Neural crest cell (in vitro differentiated cells): Measurements from ENCODE around the gene FUT8. TPM values are rescaled to one million over a fixed set of nuclear protein-coding genes. Genes with fewer than 3 reads are reported as not detected.

Source experiments
- DNase-seq: peaks from one replicate; pipeline ENCODE4 v3.0.0; 2021; ENCODE audit warnings: low read depth, mixed read lengths, low spot score
- H3K27ac Mint-ChIP-seq: one replicate; pipeline ENCODE4 v1.8.0; 2021; ENCODE audit warnings: mild to moderate bottlenecking, mixed read lengths; ENCODE audit not compliant: unreplicated experiment
- H3K27me3 Mint-ChIP-seq: 2 replicates; pipeline ENCODE4 v1.8.0; 2021; ENCODE audit warnings: low read depth, mild to moderate bottlenecking, mixed read lengths
- H3K36me3 Mint-ChIP-seq: 2 replicates; pipeline ENCODE4 v1.8.0; 2021; ENCODE audit warnings: low read depth, mild to moderate bottlenecking, mixed read lengths
- H3K4me1 Mint-ChIP-seq: 2 replicates; pipeline ENCODE4 v1.8.0; 2021; ENCODE audit warnings: mixed read lengths
- H3K4me3 Mint-ChIP-seq: one replicate; pipeline ENCODE4 v1.8.0; 2021; ENCODE audit warnings: mild to moderate bottlenecking, mixed read lengths
- H3K9me3 Mint-ChIP-seq: 2 replicates; pipeline ENCODE4 v1.8.0; 2021; ENCODE audit warnings: mixed read lengths
- total RNA-seq: library from RNA; stranded (reverse); gene quantifications from 2 replicates; pipeline ENCODE4 v1.2.1, GENCODE V29; 2021
- TF ChIP-seq, protein P1 (sequence below): fragments of 200-600 bp; sonication (generic); conservative IDR thresholded peaks from 2 replicates; pipeline ENCODE4 v1.5.0; 2021; ENCODE audit warnings: antibody characterized with exemption, mild to moderate bottlenecking

The FUT8 gene
- total RNA-seq, 1 donor from 2014 or later = 67.2 TPM

- peak overlapping the region; percentile 65 for H3K27ac Mint-ChIP-seq
- no peak for DNase-seq
- no peaks in the 10 kb centered on the region for H3K27me3 Mint-ChIP-seq
- no peak overlapping the region for H3K4me3 Mint-ChIP-seq
- no peaks in the 10 kb centered on the region for H3K9me3 Mint-ChIP-seq
- H3K36me3 Mint-ChIP-seq = peaks cover 6% of the 10 kb centered on the region
- TF ChIP-seq, protein P1, sequence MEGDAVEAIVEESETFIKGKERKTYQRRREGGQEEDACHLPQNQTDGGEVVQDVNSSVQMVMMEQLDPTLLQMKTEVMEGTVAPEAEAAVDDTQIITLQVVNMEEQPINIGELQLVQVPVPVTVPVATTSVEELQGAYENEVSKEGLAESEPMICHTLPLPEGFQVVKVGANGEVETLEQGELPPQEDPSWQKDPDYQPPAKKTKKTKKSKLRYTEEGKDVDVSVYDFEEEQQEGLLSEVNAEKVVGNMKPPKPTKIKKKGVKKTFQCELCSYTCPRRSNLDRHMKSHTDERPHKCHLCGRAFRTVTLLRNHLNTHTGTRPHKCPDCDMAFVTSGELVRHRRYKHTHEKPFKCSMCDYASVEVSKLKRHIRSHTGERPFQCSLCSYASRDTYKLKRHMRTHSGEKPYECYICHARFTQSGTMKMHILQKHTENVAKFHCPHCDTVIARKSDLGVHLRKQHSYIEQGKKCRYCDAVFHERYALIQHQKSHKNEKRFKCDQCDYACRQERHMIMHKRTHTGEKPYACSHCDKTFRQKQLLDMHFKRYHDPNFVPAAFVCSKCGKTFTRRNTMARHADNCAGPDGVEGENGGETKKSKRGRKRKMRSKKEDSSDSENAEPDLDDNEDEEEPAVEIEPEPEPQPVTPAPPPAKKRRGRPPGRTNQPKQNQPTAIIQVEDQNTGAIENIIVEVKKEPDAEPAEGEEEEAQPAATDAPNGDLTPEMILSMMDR = no peak
- H3K4me1 Mint-ChIP-seq = peaks cover 41% of the 10 kb centered on the region
Measured at GRCh38 chr14:65476273-65476941, 63.9 kb downstream of the FUT8 start.

GRCh38 chr14:65476942-65477318 is 64.4 kb downstream of the FUT8 start:
- H3K27me3 Mint-ChIP-seq = no peaks in the 10 kb centered on the region
- TF ChIP-seq, protein P1 = no peak
- H3K9me3 Mint-ChIP-seq = no peaks in the 10 kb centered on the region
- H3K27ac Mint-ChIP-seq = no peak overlapping the region
- H3K4me1 Mint-ChIP-seq = peaks cover 36% of the 10 kb centered on the region
- H3K36me3 Mint-ChIP-seq = peaks cover 6% of the 10 kb centered on the region
- DNase-seq = no peak
- H3K4me3 Mint-ChIP-seq = no peak overlapping the region

DNA sequence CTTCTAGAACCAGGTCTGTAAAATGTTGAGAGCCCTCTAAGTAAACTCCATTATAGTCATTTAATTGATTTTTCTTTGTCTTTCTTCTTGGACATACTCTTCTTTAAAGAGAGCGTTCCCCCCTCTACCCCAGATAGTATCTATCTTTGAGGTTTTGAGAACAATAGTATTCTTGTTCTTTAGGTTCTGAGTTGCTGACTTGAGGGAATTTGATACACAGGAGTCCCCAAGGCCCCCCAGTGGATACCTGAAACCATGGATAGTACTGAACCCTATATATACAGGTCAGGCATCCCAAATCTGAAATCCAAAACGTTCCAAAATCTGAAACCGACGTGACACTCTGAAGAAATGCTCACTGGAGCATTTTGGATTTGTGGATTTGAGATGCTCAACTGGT is 65.5 kb downstream of the FUT8 start:
- H3K4me3 Mint-ChIP-seq = no peak overlapping the region
- TF ChIP-seq, protein P1 = no peak
- H3K27ac Mint-ChIP-seq = no peak overlapping the region
- no peaks in the 10 kb centered on the region for H3K27me3 Mint-ChIP-seq
- peaks cover 6% of the 10 kb centered on the region for H3K36me3 Mint-ChIP-seq
- DNase-seq = no peak
- H3K9me3 Mint-ChIP-seq = no peaks in the 10 kb centered on the region
- H3K4me1 Mint-ChIP-seq = peaks cover 39% of the 10 kb centered on the region

DNA sequence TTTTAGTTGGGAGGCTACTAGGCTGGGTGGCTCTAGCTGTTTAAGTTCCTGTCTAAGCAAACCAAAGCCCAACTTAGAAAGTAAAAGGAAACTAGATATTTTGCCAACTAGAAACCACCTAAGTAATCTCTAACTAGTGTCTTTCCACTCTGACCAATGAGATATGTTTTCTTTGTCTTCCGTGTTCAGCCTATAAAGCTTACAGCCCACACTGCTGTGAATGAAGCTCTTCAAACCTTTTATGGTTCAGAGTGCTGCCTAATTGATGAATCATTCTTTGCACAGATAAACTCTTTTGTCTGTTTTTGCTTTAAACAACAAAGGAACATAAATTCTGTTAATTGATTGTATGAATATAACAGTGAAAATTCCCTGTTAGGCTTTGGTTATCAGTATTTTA is 66.1 kb downstream of the FUT8 start:
- no peaks in the 10 kb centered on the region for H3K9me3 Mint-ChIP-seq
- H3K4me1 Mint-ChIP-seq = peaks cover 42% of the 10 kb centered on the region

DNA sequence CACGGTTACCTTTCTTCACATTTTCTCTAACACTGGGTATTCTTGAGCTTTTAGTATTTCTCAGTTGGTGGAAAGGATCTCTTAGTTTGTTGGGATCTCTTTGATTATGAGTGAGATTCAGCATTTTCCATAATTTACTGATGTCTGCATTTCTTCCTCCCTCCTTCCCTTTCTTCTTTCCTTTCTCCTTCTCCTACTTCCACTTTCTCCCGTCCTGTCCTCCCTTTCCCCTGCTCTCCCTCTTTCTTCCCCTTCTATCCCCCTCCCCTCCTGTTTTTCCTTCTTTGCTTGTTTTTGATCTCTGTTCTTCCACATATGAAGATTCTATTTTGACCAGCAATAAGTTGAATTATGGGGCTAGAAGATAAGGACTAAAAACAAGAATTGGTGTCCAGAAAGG is 66.9 kb downstream of the FUT8 start:
- H3K4me3 Mint-ChIP-seq = no peak overlapping the region
- TF ChIP-seq, protein P1 = no peak
- no peak for DNase-seq
- no peaks in the 10 kb centered on the region for H3K27me3 Mint-ChIP-seq
- peaks cover 42% of the 10 kb centered on the region for H3K4me1 Mint-ChIP-seq
- H3K27ac Mint-ChIP-seq = no peak overlapping the region
- no peaks in the 10 kb centered on the region for H3K9me3 Mint-ChIP-seq
- H3K36me3 Mint-ChIP-seq = peaks cover 6% of the 10 kb centered on the region

More for the DNA sequence above, 66.1 kb downstream of the FUT8 start:
- Mint-ChIP-seq H3K27me3 (no peaks in the 10 kb centered on the region), H3K4me3 (no peak overlapping the region), H3K36me3 (peaks cover 6% of the 10 kb centered on the region), H3K27ac (no peak overlapping the region)
- TF ChIP-seq, protein P1 = no peak
- no peak for DNase-seq
